Smooth muscle cell (in vitro differentiated cells): ENCODE data around the gene NAA50. TPM values are rescaled to one million over a fixed set of nuclear protein-coding genes. Genes with fewer than 3 reads are reported as not detected.

Source experiments
- DNase-seq: peaks from one replicate; lab custom pipeline; 2025; ENCODE audit not compliant: unreplicated experiment; lab: John Stamatoyannopoulos, UW
- H2AFZ ChIP-seq: fragments of 200-600 bp; sonication (generic); 2 replicates; pipeline ENCODE4 v1.6.0; 2016; ENCODE audit warnings: antibody characterized with exemption, low read depth, mild to moderate bottlenecking
- H3F3A ChIP-seq: fragments of 200-600 bp; sonication (generic); 2 replicates; pipeline ENCODE4 v1.6.0; 2017; ENCODE audit warnings: antibody characterized with exemption, low read depth
- H3K27ac ChIP-seq: fragments of 200-600 bp; sonication (generic); 2 replicates; pipeline ENCODE4 v1.5.1; 2016; ENCODE audit warnings: low read depth, mild to moderate bottlenecking
- H3K27me3 ChIP-seq: fragments of 200-600 bp; sonication (generic); 2 replicates; pipeline ENCODE4 v1.6.1; 2016; ENCODE audit warnings: low read depth, mild to moderate bottlenecking
- H3K36me3 ChIP-seq: fragments of 200-600 bp; sonication (generic); 2 replicates; pipeline ENCODE4 v1.5.1; 2016; ENCODE audit warnings: low read depth
- H3K4me1 ChIP-seq: fragments of 200-600 bp; sonication (generic); 2 replicates; pipeline ENCODE4 v1.5.1; 2016; ENCODE audit warnings: low read depth
- H3K4me2 ChIP-seq: fragments of 200-600 bp; sonication (generic); 2 replicates; pipeline ENCODE4 v1.6.0; 2016; ENCODE audit warnings: mild to moderate bottlenecking
- H3K4me3 ChIP-seq: fragments of 200-600 bp; sonication (generic); 2 replicates; pipeline ENCODE4 v1.5.1; 2016; ENCODE audit warnings: mild to moderate bottlenecking
- H3K79me2 ChIP-seq: fragments of 200-600 bp; sonication (generic); 2 replicates; pipeline ENCODE4 v1.6.0; 2016; ENCODE audit warnings: low read depth, mild to moderate bottlenecking
- H3K9ac ChIP-seq: fragments of 200-600 bp; sonication (generic); 2 replicates; pipeline ENCODE4 v1.6.0; 2016; ENCODE audit warnings: low read depth
- H3K9me3 ChIP-seq: fragments of 200-600 bp; sonication (generic); replicated peaks from 2 replicates; pipeline ENCODE4 v1.5.1; 2016; ENCODE audit warnings: low read depth
- H4K20me1 ChIP-seq: fragments of 200-600 bp; sonication (generic); 2 replicates; pipeline ENCODE4 v1.6.0; 2016; ENCODE audit warnings: low read depth
- WGBS: methylation state at CpG from one replicate; pipeline ENCODE4 v1.1.7; 2016; ENCODE audit warnings: low lambda C conversion rate; 5-methylcytosine and 5-hydroxymethylcytosine counted together
- polyA plus RNA-seq: library from polyadenylated mRNA; unstranded; fragments of >200 nt; fragmentation: Nextera tagmentation; extraction: Ambion mirVana; gene quantifications from 2 replicates; pipeline ENCODE4 v1.2.1, GENCODE V29; 2016
- total RNA-seq: library from RNA; depleted of rRNA; stranded (reverse); fragments of >200 nt; gene quantifications from 2 replicates; pipeline ENCODE4 v1.2.3, GENCODE V29; 2014
- TF ChIP-seq, protein P1 (sequence below): fragments of 200-600 bp; sonication (generic); IDR thresholded peaks from 2 replicates; pipeline ENCODE4 v1.5.1; 2017; ENCODE audit warnings: borderline replicate concordance, mild to moderate bottlenecking, antibody characterized with exemption; ENCODE audit not compliant: insufficient read depth, poor library complexity, severe bottlenecking

NAA50 gene
- total and polyA plus RNA-seq, 2 experiments from 2014 or later: 50.3 to 97.8 TPM

GRCh38 chr3:113758389-113759024, 12.5 kb upstream of the NAA50 start:
- Histone ChIP-seq H3K9ac (no peak overlapping the region), H3K4me3 (no peak overlapping the region), H3F3A (peaks cover 13% of the 10 kb centered on the region), H2AFZ (no peak overlapping the region), H3K9me3 (peaks cover 4% of the 10 kb centered on the region), H3K27ac (peak overlapping the region; percentile 56), H3K79me2 (peaks cover 49% of the 10 kb centered on the region), H3K4me2 (no peak overlapping the region), H3K4me1 (no peaks in the 10 kb centered on the region), H4K20me1 (peaks cover 7% of the 10 kb centered on the region), H3K27me3 (no peaks in the 10 kb centered on the region), H3K36me3 (peaks cover 5% of the 10 kb centered on the region)
- DNase-seq: no peak
- 100% methylated on average over 1 of the region's 1 CpG for WGBS
- TF ChIP-seq, protein P1, sequence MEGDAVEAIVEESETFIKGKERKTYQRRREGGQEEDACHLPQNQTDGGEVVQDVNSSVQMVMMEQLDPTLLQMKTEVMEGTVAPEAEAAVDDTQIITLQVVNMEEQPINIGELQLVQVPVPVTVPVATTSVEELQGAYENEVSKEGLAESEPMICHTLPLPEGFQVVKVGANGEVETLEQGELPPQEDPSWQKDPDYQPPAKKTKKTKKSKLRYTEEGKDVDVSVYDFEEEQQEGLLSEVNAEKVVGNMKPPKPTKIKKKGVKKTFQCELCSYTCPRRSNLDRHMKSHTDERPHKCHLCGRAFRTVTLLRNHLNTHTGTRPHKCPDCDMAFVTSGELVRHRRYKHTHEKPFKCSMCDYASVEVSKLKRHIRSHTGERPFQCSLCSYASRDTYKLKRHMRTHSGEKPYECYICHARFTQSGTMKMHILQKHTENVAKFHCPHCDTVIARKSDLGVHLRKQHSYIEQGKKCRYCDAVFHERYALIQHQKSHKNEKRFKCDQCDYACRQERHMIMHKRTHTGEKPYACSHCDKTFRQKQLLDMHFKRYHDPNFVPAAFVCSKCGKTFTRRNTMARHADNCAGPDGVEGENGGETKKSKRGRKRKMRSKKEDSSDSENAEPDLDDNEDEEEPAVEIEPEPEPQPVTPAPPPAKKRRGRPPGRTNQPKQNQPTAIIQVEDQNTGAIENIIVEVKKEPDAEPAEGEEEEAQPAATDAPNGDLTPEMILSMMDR: no peak

GRCh38 chr3:113754494-113755159, 8.6 kb upstream of the NAA50 start:
- Histone ChIP-seq H3K4me2 (no peak overlapping the region), H3F3A (peaks cover 13% of the 10 kb centered on the region), H3K27me3 (no peaks in the 10 kb centered on the region), H3K9me3 (peaks cover 4% of the 10 kb centered on the region), H3K4me3 (no peak overlapping the region), H2AFZ (no peak overlapping the region), H3K4me1 (peaks cover 6% of the 10 kb centered on the region), H3K79me2 (peaks cover 81% of the 10 kb centered on the region), H3K36me3 (peaks cover 5% of the 10 kb centered on the region), H3K9ac (no peak overlapping the region), H4K20me1 (peaks cover 17% of the 10 kb centered on the region), H3K27ac (no peak overlapping the region)
- WGBS: 96% methylated on average over 5 of the region's 5 CpGs
- no peak for DNase-seq
- TF ChIP-seq, protein P1: no peak

DNA sequence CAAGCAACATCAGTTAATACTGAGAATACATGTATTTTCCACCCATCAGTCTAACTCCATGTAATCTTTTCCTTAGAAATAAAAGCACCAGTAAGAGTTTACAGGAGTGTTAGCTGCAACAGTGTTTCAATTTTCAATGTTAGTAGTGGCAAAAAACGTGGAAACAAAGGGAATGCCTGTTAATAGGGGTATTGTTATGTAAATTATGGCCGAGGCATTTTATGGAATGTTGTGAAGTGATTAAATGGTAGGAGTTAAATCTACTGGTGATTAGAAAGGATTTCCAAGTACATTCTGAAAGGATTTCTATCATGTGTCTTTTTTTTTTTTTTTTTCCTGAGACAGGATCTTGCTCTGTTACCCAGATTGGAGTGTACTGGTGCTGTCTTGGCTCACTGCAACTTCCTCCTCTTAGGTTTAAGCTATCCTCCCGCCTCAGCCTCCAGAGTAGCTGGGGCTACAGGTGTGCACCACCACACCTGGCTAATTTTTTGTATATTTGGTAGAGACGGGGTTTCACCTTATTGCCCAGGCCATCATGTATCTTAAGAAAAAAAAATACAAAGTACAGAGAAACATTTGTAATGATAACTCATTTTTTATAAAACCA, 7.4 kb upstream of the NAA50 start:
- no peak overlapping the region for H3K9ac ChIP-seq
- no peak overlapping the region for H2AFZ ChIP-seq
- peaks cover 11% of the 10 kb centered on the region for H3F3A ChIP-seq
- no peaks in the 10 kb centered on the region for H3K27me3 ChIP-seq
- TF ChIP-seq, protein P1: no peak
- H4K20me1 ChIP-seq: peaks cover 12% of the 10 kb centered on the region
- H3K27ac ChIP-seq: no peak overlapping the region
- 60% methylated on average over 4 of the region's 4 CpGs for WGBS
- peaks cover 5% of the 10 kb centered on the region for H3K36me3 ChIP-seq
- peaks cover 7% of the 10 kb centered on the region for H3K4me1 ChIP-seq
- H3K9me3 ChIP-seq: peaks cover 3% of the 10 kb centered on the region
- peaks cover 82% of the 10 kb centered on the region for H3K79me2 ChIP-seq
- no peak for DNase-seq
- H3K4me2 ChIP-seq: no peak overlapping the region
- H3K4me3 ChIP-seq: no peak overlapping the region
